SK-N-SH treated with all-trans-retinoic acid at 6 μM for 48 hours (cell line): ENCODE measurements around the gene HAUS1.

Source experiments
- ATAC-seq: fragments of 200-7000 bp; cut with Tn5 transposase; 3 replicates; pipeline ENCODE4 v1.9.1; 2020; ENCODE audit warnings: mild to moderate bottlenecking, moderate library complexity
- ARNTL ChIP-seq: fragments of 450-650 bp; formaldehyde crosslinking; IDR thresholded peaks from 2 replicates; pipeline ENCODE4 v1.5.0; 2020; ENCODE audit warnings: low read depth, mild to moderate bottlenecking, moderate library complexity, borderline replicate concordance
- BACH2 ChIP-seq: fragments of 250-450 bp; sonication (Bioruptor Pico); IDR thresholded peaks from 2 replicates; pipeline ENCODE4 v1.9.0; 2021; ENCODE audit warnings: mild to moderate bottlenecking, borderline replicate concordance
- CSDC2 ChIP-seq: fragments of 250-450 bp; sonication (Bioruptor Pico); IDR thresholded peaks from 2 replicates; pipeline ENCODE4 v1.5.0; 2020; ENCODE audit warnings: mild to moderate bottlenecking, moderate library complexity
- ESRRG ChIP-seq: fragments of 250-450 bp; sonication (Bioruptor Pico); IDR thresholded peaks from 2 replicates; pipeline ENCODE4 v1.6.1; 2021; ENCODE audit warnings: mild to moderate bottlenecking
- GLIS3 ChIP-seq: fragments of 250-450 bp; sonication (Bioruptor Pico); IDR thresholded peaks from 2 replicates; pipeline ENCODE4 v1.5.0; 2020; ENCODE audit warnings: mild to moderate bottlenecking, moderate library complexity
- ISL1 ChIP-seq: fragments of 250-450 bp; sonication (Bioruptor Pico); IDR thresholded peaks from 2 replicates; pipeline ENCODE4 v2.1.2; 2022; ENCODE audit warnings: mild to moderate bottlenecking, moderate library complexity
- OSR1 ChIP-seq: fragments of 250-450 bp; sonication (Bioruptor Pico); IDR thresholded peaks from 2 replicates; pipeline ENCODE4 v1.8.0; 2022; ENCODE audit warnings: moderate library complexity, mild to moderate bottlenecking, inconsistent platforms
- PATZ1 ChIP-seq: fragments of 250-450 bp; sonication (Bioruptor Pico); IDR thresholded peaks from 2 replicates; pipeline ENCODE4 v1.8.0; 2020; ENCODE audit warnings: mild to moderate bottlenecking, moderate library complexity, borderline replicate concordance
- PPARA ChIP-seq: fragments of 250-450 bp; sonication (Bioruptor Pico); IDR thresholded peaks from 2 replicates; pipeline ENCODE4 v1.5.0; 2020; ENCODE audit warnings: mild to moderate bottlenecking, borderline replicate concordance
- RARB ChIP-seq: fragments of 250-450 bp; sonication (Bioruptor Pico); IDR thresholded peaks from 2 replicates; pipeline ENCODE4 v1.8.0; 2021; ENCODE audit warnings: mild to moderate bottlenecking, moderate library complexity
- SNAI2 ChIP-seq: fragments of 250-450 bp; sonication (Bioruptor Pico); IDR thresholded peaks from 2 replicates; pipeline ENCODE4 v1.5.0; 2020; ENCODE audit warnings: mild to moderate bottlenecking, moderate library complexity
- TCF4 ChIP-seq: fragments of 250-450 bp; sonication (Bioruptor Pico); IDR thresholded peaks from 2 replicates; pipeline ENCODE4 v1.8.0; 2021; ENCODE audit warnings: mild to moderate bottlenecking, moderate library complexity, borderline replicate concordance
- TOX ChIP-seq: fragments of 250-450 bp; sonication (Bioruptor Pico); IDR thresholded peaks from 2 replicates; pipeline ENCODE4 v1.8.0; 2021; ENCODE audit warnings: mild to moderate bottlenecking, moderate library complexity, borderline replicate concordance
- TSHZ2 ChIP-seq: fragments of 250-450 bp; sonication (Bioruptor Pico); IDR thresholded peaks from 2 replicates; pipeline ENCODE4 v1.5.0; 2020; ENCODE audit warnings: mild to moderate bottlenecking, moderate library complexity
- ZC3H10 ChIP-seq: fragments of 250-450 bp; sonication (Bioruptor Pico); IDR thresholded peaks from 2 replicates; pipeline ENCODE4 v1.5.1; 2021; ENCODE audit warnings: mild to moderate bottlenecking, moderate library complexity
- ZFP3 ChIP-seq: fragments of 250-450 bp; sonication (Bioruptor Pico); IDR thresholded peaks from 2 replicates; pipeline ENCODE4 v1.5.0; 2020; ENCODE audit warnings: mild to moderate bottlenecking, moderate library complexity
- ZFP30 ChIP-seq: fragments of 450-650 bp; formaldehyde crosslinking; IDR thresholded peaks from 2 replicates; pipeline ENCODE4 v1.5.0; 2022; ENCODE audit warnings: mild to moderate bottlenecking, moderate library complexity
- ZNF565 ChIP-seq: fragments of 450-650 bp; formaldehyde crosslinking; conservative IDR thresholded peaks from 2 replicates; pipeline ENCODE4 v1.5.0; 2020; ENCODE audit warnings: low read depth, mild to moderate bottlenecking, moderate library complexity
- ZNF70 ChIP-seq: fragments of 450-650 bp; formaldehyde crosslinking; IDR thresholded peaks from 2 replicates; pipeline ENCODE4 v1.5.0; 2020; ENCODE audit warnings: mild to moderate bottlenecking, moderate library complexity
- ZNF8 ChIP-seq: fragments of 450-650 bp; formaldehyde crosslinking; IDR thresholded peaks from 2 replicates; pipeline ENCODE4 v1.5.0; 2020; ENCODE audit warnings: mild to moderate bottlenecking, moderate library complexity
- TF ChIP-seq, protein P1 (sequence below): fragments of 250-450 bp; sonication (Bioruptor Pico); IDR thresholded peaks from 2 replicates; pipeline ENCODE4 v1.8.0; 2021; ENCODE audit warnings: low read depth, mild to moderate bottlenecking, moderate library complexity, borderline replicate concordance
- TF ChIP-seq, protein P2 (sequence below): fragments of 250-450 bp; sonication (Bioruptor Pico); IDR thresholded peaks from 2 replicates; pipeline ENCODE4 v1.5.1; 2020; ENCODE audit warnings: low read depth, mild to moderate bottlenecking, moderate library complexity

HAUS1 gene

DNA sequence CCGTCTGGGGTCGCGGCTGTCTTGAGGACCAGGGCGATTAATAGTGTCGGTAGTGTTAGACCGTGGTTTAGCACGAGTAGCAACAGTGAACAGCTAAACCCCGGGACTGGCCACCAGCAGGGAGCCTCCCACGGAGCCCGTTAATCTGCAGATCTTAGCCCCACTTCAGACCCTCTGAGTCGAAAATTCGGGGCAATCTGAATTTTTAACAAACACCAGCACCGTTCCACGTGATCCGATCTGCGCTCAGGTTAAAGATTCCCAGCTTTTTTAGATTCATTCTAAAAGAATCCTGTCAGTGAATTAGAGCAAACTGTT lies 5.6 kb upstream of the HAUS1 start:
- no peak for ATAC-seq
- TF ChIP-seq TCF4, result 0 out of 2 replicates have a peak, but pooled peaks have one; percentile 1
- 0 out of 2 replicates have a peak, but pooled peaks have one; percentile 69 for TF ChIP-seq CSDC2 (CRISPR knock-in tag)
- no peak for TF ChIP-seq SNAI2
- TF ChIP-seq TSHZ2 (CRISPR knock-in tag), result 0 out of 2 replicates have a peak, but pooled peaks have one; percentile 18

GRCh38 chr18:46099463-46099862 lies 4.7 kb upstream of the HAUS1 start:
- TF ChIP-seq TOX (CRISPR knock-in tag), result no peak
- no peak for TF ChIP-seq ARNTL (CRISPR knock-in tag)
- TF ChIP-seq ESRRG (CRISPR knock-in tag), result no peak
- TF ChIP-seq TCF4, result no peak
- TF ChIP-seq CSDC2 (CRISPR knock-in tag), result no peak
- no peak for TF ChIP-seq TSHZ2 (CRISPR knock-in tag)
- no peak for TF ChIP-seq PPARA (CRISPR knock-in tag)
- TF ChIP-seq GLIS3 (CRISPR knock-in tag), result no peak
- no peak for TF ChIP-seq ZFP3 (CRISPR knock-in tag)
- TF ChIP-seq SNAI2, result no peak
- no peak for TF ChIP-seq OSR1 (CRISPR knock-in tag)
- TF ChIP-seq BACH2, result no peak
- TF ChIP-seq ZC3H10, result no peak
- TF ChIP-seq, protein P1, sequence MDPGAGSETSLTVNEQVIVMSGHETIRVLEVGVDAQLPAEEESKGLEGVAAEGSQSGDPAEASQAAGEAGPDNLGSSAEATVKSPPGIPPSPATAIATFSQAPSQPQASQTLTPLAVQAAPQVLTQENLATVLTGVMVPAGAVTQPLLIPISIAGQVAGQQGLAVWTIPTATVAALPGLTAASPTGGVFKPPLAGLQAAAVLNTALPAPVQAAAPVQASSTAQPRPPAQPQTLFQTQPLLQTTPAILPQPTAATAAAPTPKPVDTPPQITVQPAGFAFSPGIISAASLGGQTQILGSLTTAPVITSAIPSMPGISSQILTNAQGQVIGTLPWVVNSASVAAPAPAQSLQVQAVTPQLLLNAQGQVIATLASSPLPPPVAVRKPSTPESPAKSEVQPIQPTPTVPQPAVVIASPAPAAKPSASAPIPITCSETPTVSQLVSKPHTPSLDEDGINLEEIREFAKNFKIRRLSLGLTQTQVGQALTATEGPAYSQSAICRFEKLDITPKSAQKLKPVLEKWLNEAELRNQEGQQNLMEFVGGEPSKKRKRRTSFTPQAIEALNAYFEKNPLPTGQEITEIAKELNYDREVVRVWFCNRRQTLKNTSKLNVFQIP (CRISPR knock-in tag), result no peak
- no peak for TF ChIP-seq ZFP30 (CRISPR knock-in tag)
- TF ChIP-seq, protein P2, sequence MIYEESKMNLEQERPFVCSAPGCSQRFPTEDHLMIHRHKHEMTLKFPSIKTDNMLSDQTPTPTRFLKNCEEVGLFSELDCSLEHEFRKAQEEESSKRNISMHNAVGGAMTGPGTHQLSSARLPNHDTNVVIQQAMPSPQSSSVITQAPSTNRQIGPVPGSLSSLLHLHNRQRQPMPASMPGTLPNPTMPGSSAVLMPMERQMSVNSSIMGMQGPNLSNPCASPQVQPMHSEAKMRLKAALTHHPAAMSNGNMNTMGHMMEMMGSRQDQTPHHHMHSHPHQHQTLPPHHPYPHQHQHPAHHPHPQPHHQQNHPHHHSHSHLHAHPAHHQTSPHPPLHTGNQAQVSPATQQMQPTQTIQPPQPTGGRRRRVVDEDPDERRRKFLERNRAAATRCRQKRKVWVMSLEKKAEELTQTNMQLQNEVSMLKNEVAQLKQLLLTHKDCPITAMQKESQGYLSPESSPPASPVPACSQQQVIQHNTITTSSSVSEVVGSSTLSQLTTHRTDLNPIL (CRISPR knock-in tag), result no peak
- no peak for TF ChIP-seq ZNF8 (CRISPR knock-in tag)
- TF ChIP-seq ZNF565 (CRISPR knock-in tag), result no peak
- no peak for TF ChIP-seq ISL1
- ATAC-seq, result no peak

DNA sequence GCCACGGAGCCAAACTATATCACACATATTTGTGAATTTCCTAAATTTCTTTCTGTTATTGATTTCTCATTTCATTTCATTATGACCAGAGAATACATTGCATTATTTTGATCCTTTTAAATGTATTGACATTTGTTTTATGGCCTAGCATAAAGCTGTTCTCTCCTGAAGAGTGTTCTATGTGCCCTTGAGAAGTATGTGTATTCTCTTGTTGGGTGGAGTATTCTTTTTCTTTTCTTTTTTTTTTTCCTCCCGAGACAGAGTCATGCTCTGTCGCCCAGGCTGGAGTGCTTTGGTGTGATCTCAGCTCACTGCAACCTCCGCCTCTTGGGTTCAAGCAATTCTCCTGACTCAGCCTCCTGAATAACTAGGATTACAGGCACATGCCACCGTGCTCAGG lies 5.2 kb downstream of the HAUS1 start:
- ATAC-seq, result no peak
- TF ChIP-seq ZNF70 (CRISPR knock-in tag), result no peak
- no peak for TF ChIP-seq TSHZ2 (CRISPR knock-in tag)
- TF ChIP-seq ZC3H10, result no peak
- no peak for TF ChIP-seq RARB (CRISPR knock-in tag)
- TF ChIP-seq ZFP30 (CRISPR knock-in tag), result no peak
- no peak for TF ChIP-seq ZNF565 (CRISPR knock-in tag)
- no peak for TF ChIP-seq ARNTL (CRISPR knock-in tag)
- TF ChIP-seq PATZ1 (CRISPR knock-in tag), result no peak
- TF ChIP-seq GLIS3 (CRISPR knock-in tag), result no peak
- TF ChIP-seq BACH2, result no peak
- no peak for TF ChIP-seq TCF4
- TF ChIP-seq, protein P1 (CRISPR knock-in tag), result no peak
- no peak for TF ChIP-seq OSR1 (CRISPR knock-in tag)
